Skin epidermis (tissue), 12 donors: Measurements from ENCODE around the gene RABGGTB.
"Not testable (repeated sequence)": the region's sequence is repeated elsewhere in the genome, so short reads cannot be mapped to it uniquely, and the experiment has no call there.

Experiments
- H3K27ac ChIP-seq, 21 experiments: fragments of 200-600 bp; sonication (generic) in 11 of 21; one replicate each; pipeline ENCODE4 v1.5.0; 2020; ENCODE audit warnings: mild to moderate bottlenecking in 3 of 21, inconsistent platforms in 2 of 21, moderate library complexity in 2 of 21
- H3K4me3 ChIP-seq, 7 experiments: fragments of 200-600 bp; sonication (generic) in 2 of 7; one replicate each; pipeline ENCODE4 v1.5.0; 2020; ENCODE audit warnings: inconsistent platforms in 2 of 7, mild to moderate bottlenecking in 2 of 7, moderate library complexity in 1 of 7

Gene RABGGTB

GRCh38 chr1:75792091-75792490 is 6.0 kb downstream of the RABGGTB start:
- H3K27ac ChIP-seq, result no peak overlapping the region
- no peak overlapping the region for H3K4me3 ChIP-seq

GRCh38 chr1:75794382-75794781 is 8.3 kb downstream of the RABGGTB start:
- H3K4me3 ChIP-seq, result no peak overlapping the region

GRCh38 chr1:75795703-75796193 is 9.7 kb downstream of the RABGGTB start:
- Histone ChIP-seq H3K4me3 (no peak overlapping the region), H3K27ac (no peak overlapping the region)

More at GRCh38 chr1:75794382-75794781, 8.3 kb downstream of the RABGGTB start:
- H3K27ac ChIP-seq, result no peak overlapping the region

- no peak within 1 kb of the TSS for H3K4me3 ChIP-seq
- no peak within 1 kb of the TSS for H3K27ac ChIP-seq
These were observed 10.6 kb downstream of the RABGGTB start, which contains the start of gene MSH4 for GRCh38 chr1:75796376-75797272. Gene MSH4 (plus strand): TSS chr1:75796882. CDS start chr1:75796986, 104 bp downstream.

- Histone ChIP-seq H3K27ac (no peak overlapping the region), H3K4me3 (no peak overlapping the region)
These were observed 11.2 kb downstream of the RABGGTB start for GRCh38 chr1:75797273-75797588.

GRCh38 chr1:75797606-75798216 is 11.7 kb downstream of the RABGGTB start:
- no peak overlapping the region for H3K4me3 ChIP-seq
- no peak overlapping the region for H3K27ac ChIP-seq

GRCh38 chr1:75801480-75801879 is 15.4 kb downstream of the RABGGTB start:
- not testable (repeated sequence) for H3K4me3 ChIP-seq

GRCh38 chr1:75808921-75809320 is 22.9 kb downstream of the RABGGTB start:
- H3K27ac ChIP-seq, result no peak overlapping the region
- H3K4me3 ChIP-seq, result no peak overlapping the region

More at GRCh38 chr1:75801480-75801879, 15.4 kb downstream of the RABGGTB start:
- H3K27ac ChIP-seq, result not testable (repeated sequence)

GRCh38 chr1:75810113-75810512 is 24.1 kb downstream of the RABGGTB start:
- H3K4me3 ChIP-seq, H3K27ac ChIP-seq: not testable (repeated sequence)

- Histone ChIP-seq H3K4me3 (no peak overlapping the region), H3K27ac (peak overlapping the region in 1 of 21 experiments; percentile 13)
These were observed 25.3 kb downstream of the RABGGTB start for GRCh38 chr1:75811211-75811981.

GRCh38 chr1:75812065-75812464 is 26.0 kb downstream of the RABGGTB start:
- no peak overlapping the region for H3K27ac ChIP-seq
- H3K4me3 ChIP-seq, result no peak overlapping the region

GRCh38 chr1:75823596-75823995 is 37.5 kb downstream of the RABGGTB start:
- not testable (repeated sequence) for H3K27ac ChIP-seq, H3K4me3 ChIP-seq

GRCh38 chr1:75836528-75837100 is 50.6 kb downstream of the RABGGTB start:
- no peak overlapping the region for H3K27ac ChIP-seq
- no peak overlapping the region for H3K4me3 ChIP-seq

- H3K27ac ChIP-seq, result no peak overlapping the region
- H3K4me3 ChIP-seq, result no peak overlapping the region
These were observed 52.0 kb downstream of the RABGGTB start for GRCh38 chr1:75838079-75838478.

- H3K27ac ChIP-seq, result no peak overlapping the region
- no peak overlapping the region for H3K4me3 ChIP-seq
These were observed 55.4 kb downstream of the RABGGTB start for GRCh38 chr1:75841421-75841820.
